Neutrophil (primary cell): Measurements from ENCODE around the gene PATL1.

ENCODE experiments used
- H3K27ac ChIP-seq: fragments of 200-600 bp; sonication (generic); 2 replicates; pipeline ENCODE4 v1.5.1; 2016; ENCODE audit warnings: mild to moderate bottlenecking, moderate library complexity
- H3K27me3 ChIP-seq: fragments of 200-600 bp; sonication (generic); 2 replicates; pipeline ENCODE4 v1.6.0; 2016; ENCODE audit warnings: mild to moderate bottlenecking
- H3K36me3 ChIP-seq: fragments of 200-600 bp; sonication (generic); 2 replicates; pipeline ENCODE4 v1.5.1; 2017
- H3K4me1 ChIP-seq, 2 experiments: fragments of 200-600 bp in 1 of 2; sonication (generic) in 1 of 2; 1 replicate in 1 of 2; 2 replicates in 1 of 2; pipeline versions ENCODE4 v1.5.1 to v1.6.1; 2013 to 2016; ENCODE audit warnings: low read depth in 1 of 2, low read length in 1 of 2, mild to moderate bottlenecking in 1 of 2, moderate library complexity in 1 of 2; ENCODE audit not compliant: control insufficient read depth in 1 of 2, insufficient read depth in 1 of 2
- H3K4me3 ChIP-seq, 2 experiments: fragments of 200-600 bp in 1 of 2; sonication (generic) in 1 of 2; 1 replicate in 1 of 2; 2 replicates in 1 of 2; pipeline ENCODE4 v1.5.1; 2013 to 2016; ENCODE audit warnings: low read depth in 1 of 2, low read length in 1 of 2, mild to moderate bottlenecking in 1 of 2, moderate library complexity in 1 of 2
- H3K9me3 ChIP-seq: fragments of 200-600 bp; sonication (generic); 2 replicates; pipeline ENCODE4 v1.5.1; 2016
- CTCF ChIP-seq: fragments of 200-600 bp; sonication (generic); IDR thresholded peaks from 2 replicates; pipeline ENCODE4 v1.5.1; 2016; ENCODE audit warnings: antibody characterized with exemption

PATL1 gene

GRCh38 chr11:59678813-59679165 is 10.0 kb upstream of the PATL1 start:
- Histone ChIP-seq H3K27me3 (no peaks in the 10 kb centered on the region), H3K9me3 (no peaks in the 10 kb centered on the region), H3K4me3 (no peak overlapping the region), H3K27ac (no peak overlapping the region), H3K36me3 (no peaks in the 10 kb centered on the region), H3K4me1 (peaks cover 21 to 24% of the 10 kb centered on the region in 2 experiments)
- TF ChIP-seq CTCF = no peak

GRCh38 chr11:59678118-59678812 is 9.4 kb upstream of the PATL1 start:
- H3K36me3 ChIP-seq = no peaks in the 10 kb centered on the region
- TF ChIP-seq CTCF = no peak
- H3K27ac ChIP-seq = no peak overlapping the region
- H3K4me3 ChIP-seq = no peak overlapping the region
- no peaks in the 10 kb centered on the region for H3K27me3 ChIP-seq
- H3K9me3 ChIP-seq = no peaks in the 10 kb centered on the region
- H3K4me1 ChIP-seq = peaks cover 21 to 24% of the 10 kb centered on the region in 2 experiments

- H3K27ac ChIP-seq = no peak overlapping the region
- H3K4me3 ChIP-seq = no peak overlapping the region
- H3K4me1 ChIP-seq = peaks cover 6 to 11% of the 10 kb centered on the region in 2 experiments
- no peaks in the 10 kb centered on the region for H3K27me3 ChIP-seq
- TF ChIP-seq CTCF = no peak
- H3K9me3 ChIP-seq = no peaks in the 10 kb centered on the region
- H3K36me3 ChIP-seq = no peaks in the 10 kb centered on the region
Measured at GRCh38 chr11:59676205-59676604, 7.4 kb upstream of the PATL1 start.

GRCh38 chr11:59674291-59674690 is 5.5 kb upstream of the PATL1 start:
- Histone ChIP-seq H3K4me1 (peaks cover 10% of the 10 kb centered on the region in 2 experiments), H3K27me3 (no peaks in the 10 kb centered on the region)
- no peak for TF ChIP-seq CTCF

GRCh38 chr11:59673291-59673690 is 4.5 kb upstream of the PATL1 start:
- no peak for TF ChIP-seq CTCF
- Histone ChIP-seq H3K27ac (no peak overlapping the region), H3K4me1 (peaks cover 10 to 11% of the 10 kb centered on the region in 2 experiments), H3K36me3 (no peaks in the 10 kb centered on the region), H3K9me3 (no peaks in the 10 kb centered on the region), H3K4me3 (no peak overlapping the region), H3K27me3 (no peaks in the 10 kb centered on the region)

More at GRCh38 chr11:59674291-59674690, 5.5 kb upstream of the PATL1 start:
- no peaks in the 10 kb centered on the region for H3K36me3 ChIP-seq
- H3K4me3 ChIP-seq = no peak overlapping the region
- H3K27ac ChIP-seq = no peak overlapping the region
- H3K9me3 ChIP-seq = no peaks in the 10 kb centered on the region
